HepG2 (cell line): ENCODE results near the gene APOC4. TPM values are rescaled to one million over a fixed set of nuclear protein-coding genes. Genes with fewer than 3 reads are reported as not detected.

ENCODE experiments used
- ARNT2 ChIP-seq: sonication (generic); formaldehyde crosslinking; IDR thresholded peaks from 2 replicates; pipeline ENCODE4 v1.8.0; 2022; ENCODE audit warnings: mild to moderate bottlenecking, low read depth, missing genetic modification reagents, moderate library complexity
- BHLHE40 ChIP-seq: IDR thresholded peaks from 2 replicates; pipeline ENCODE4 v1.6.1; 2011; ENCODE audit warnings: low read length, improper control_type of control experiment
- ETV5 ChIP-seq: IDR thresholded peaks from 2 replicates; pipeline ENCODE4 v1.6.1; 2018; ENCODE audit warnings: missing biosample characterization, missing genetic modification reagents, inconsistent platforms, borderline replicate concordance
- FOXP1 ChIP-seq, 2 experiments: fragments of 450-650 bp in 1 of 2; IDR thresholded peaks; 2 replicates each; pipeline ENCODE4 v1.6.1; 2017 to 2018; ENCODE audit warnings: antibody characterized with exemption in 1 of 2
- HOXD1 ChIP-seq: sonication (generic); formaldehyde crosslinking; IDR thresholded peaks from 2 replicates; pipeline ENCODE4 v1.5.0; 2020; ENCODE audit warnings: missing genetic modification reagents
- MZF1 ChIP-seq: sonication (generic); formaldehyde crosslinking; IDR thresholded peaks from 2 replicates; pipeline ENCODE4 v1.8.1; 2023; ENCODE audit warnings: mild to moderate bottlenecking, missing genetic modification reagents, borderline replicate concordance
- NCOA1 ChIP-seq: sonication (generic); formaldehyde crosslinking; IDR thresholded peaks from 2 replicates; pipeline ENCODE4 v1.9.0; 2021; ENCODE audit warnings: missing genetic modification reagents
- PHF20 ChIP-seq: sonication (generic); formaldehyde crosslinking; IDR thresholded peaks from 2 replicates; pipeline ENCODE4 v1.5.0; 2020; ENCODE audit warnings: mild to moderate bottlenecking, missing genetic modification reagents
- SIN3A ChIP-seq: IDR thresholded peaks from 2 replicates; pipeline ENCODE4 v1.6.1; 2011; ENCODE audit warnings: low read depth, mild to moderate bottlenecking, control low read depth, low read length, borderline replicate concordance
- SKI ChIP-seq: fragments of 450-650 bp; IDR thresholded peaks from one replicate; pipeline ENCODE4 v1.6.1; 2018; ENCODE audit warnings: mild to moderate bottlenecking; ENCODE audit not compliant: partially characterized antibody
- SP4 ChIP-seq: sonication (generic); formaldehyde crosslinking; IDR thresholded peaks from 2 replicates; pipeline ENCODE4 v1.8.1; 2023; ENCODE audit warnings: mild to moderate bottlenecking, missing genetic modification reagents
- SPEN ChIP-seq: sonication (generic); formaldehyde crosslinking; IDR thresholded peaks from 2 replicates; pipeline ENCODE4 v1.5.1; 2020; ENCODE audit warnings: low read depth, mild to moderate bottlenecking, missing genetic modification reagents
- TBL1XR1 ChIP-seq: fragments of 150-350 bp; IDR thresholded peaks from 2 replicates; pipeline ENCODE4 v1.6.1; 2014; ENCODE audit warnings: borderline replicate concordance, low read length; ENCODE audit not compliant: partially characterized antibody
- ZFP36L2 ChIP-seq: sonication (generic); formaldehyde crosslinking; IDR thresholded peaks from 2 replicates; pipeline ENCODE4 v1.4.0; 2020; ENCODE audit warnings: missing genetic modification reagents
- ZFX ChIP-seq: sonication (generic); formaldehyde crosslinking; IDR thresholded peaks from 2 replicates; pipeline ENCODE4 v1.4.0; 2020; ENCODE audit warnings: mild to moderate bottlenecking, low read depth, missing genetic modification reagents, moderate library complexity
- ZNF136 ChIP-seq: sonication (generic); formaldehyde crosslinking; IDR thresholded peaks from 2 replicates; pipeline ENCODE4 v1.8.1; 2022; ENCODE audit warnings: low read depth, mild to moderate bottlenecking, moderate library complexity, missing genetic modification reagents
- ZNF589 ChIP-seq: sonication (generic); formaldehyde crosslinking; conservative IDR thresholded peaks from 2 replicates; pipeline ENCODE4 v1.8.0; 2022; ENCODE audit warnings: mild to moderate bottlenecking, moderate library complexity, missing genetic modification reagents
- ZNF709 ChIP-seq: sonication (generic); formaldehyde crosslinking; IDR thresholded peaks from 2 replicates; pipeline ENCODE4 v1.5.0; 2020; ENCODE audit warnings: mild to moderate bottlenecking, missing genetic modification reagents
- ZNF850 ChIP-seq: sonication (generic); formaldehyde crosslinking; conservative IDR thresholded peaks from 2 replicates; pipeline ENCODE4 v1.9.0; 2021; ENCODE audit warnings: mild to moderate bottlenecking, missing genetic modification reagents
- polyA plus RNA-seq, 8 experiments: library from polyadenylated mRNA; depleted of rRNA in 3 of 8; stranded (reverse) in 7 of 8; unstranded in 1 of 8; fragments of >200 nt; fragmentation: Illumina TruSeq in 4 of 8; extraction: Trizol in 4 of 8; gene quantifications; 2 replicates each; pipeline versions ENCODE4 v1.2.1 to v1.2.3, GENCODE V29; 2011 to 2016; ENCODE audit warnings: low read depth in 4 of 8, missing spikeins in 1 of 8, mixed read lengths in 1 of 8; ENCODE audit not compliant: insufficient read depth in 1 of 8
- total RNA-seq, 5 experiments: library from RNA; depleted of rRNA; stranded (reverse); fragments of >200 nt; fragmentation: Illumina TruSeq; extraction: Trizol; gene quantifications; 2 replicates each; pipeline ENCODE4 v1.2.3, GENCODE V29; 2016; ENCODE audit warnings: low read depth in 1 of 5
- TF ChIP-seq, protein P1 (sequence below): sonication (generic); formaldehyde crosslinking; IDR thresholded peaks from 2 replicates; pipeline ENCODE4 v1.4.0; 2020; ENCODE audit warnings: missing genetic modification reagents, borderline replicate concordance
- TF ChIP-seq, protein P2 (sequence below): sonication (generic); formaldehyde crosslinking; IDR thresholded peaks from 2 replicates; pipeline ENCODE4 v1.4.0; 2020; ENCODE audit warnings: mild to moderate bottlenecking, low read depth, missing genetic modification reagents
- TF ChIP-seq, protein P3 (sequence below): sonication (generic); formaldehyde crosslinking; IDR thresholded peaks from 2 replicates; pipeline ENCODE4 v1.9.0; 2021; ENCODE audit warnings: missing genetic modification reagents, borderline replicate concordance
- TF ChIP-seq, protein P4 (sequence below): sonication (generic); formaldehyde crosslinking; IDR thresholded peaks from 2 replicates; pipeline ENCODE4 v1.4.0; 2020; ENCODE audit warnings: missing genetic modification reagents

The APOC4 gene
- total and polyA plus RNA-seq, 2 of the 13 experiments (the other 11 are each of a cell fraction or from before 2014, with no cell fraction given): 0.46 TPM; not detected in 1

DNA sequence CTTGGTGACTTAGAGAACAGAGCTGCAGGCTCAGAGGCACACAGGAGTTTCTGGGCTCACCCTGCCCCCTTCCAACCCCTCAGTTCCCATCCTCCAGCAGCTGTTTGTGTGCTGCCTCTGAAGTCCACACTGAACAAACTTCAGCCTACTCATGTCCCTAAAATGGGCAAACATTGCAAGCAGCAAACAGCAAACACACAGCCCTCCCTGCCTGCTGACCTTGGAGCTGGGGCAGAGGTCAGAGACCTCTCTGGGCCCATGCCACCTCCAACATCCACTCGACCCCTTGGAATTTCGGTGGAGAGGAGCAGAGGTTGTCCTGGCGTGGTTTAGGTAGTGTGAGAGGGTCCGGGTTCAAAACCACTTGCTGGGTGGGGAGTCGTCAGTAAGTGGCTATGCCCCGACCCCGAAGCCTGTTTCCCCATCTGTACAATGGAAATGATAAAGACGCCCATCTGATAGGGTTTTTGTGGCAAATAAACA lies 17.8 kb upstream of the APOC4 start (continued):
- TF ChIP-seq BHLHE40: peak; percentile 57
- peak; percentile 95 for TF ChIP-seq SKI
- TF ChIP-seq ZNF709 (CRISPR knock-in tag): no peak; the same call in 1 of the 2 replicates
- TF ChIP-seq NCOA1 (CRISPR knock-in tag): peak; percentile 100
- TF ChIP-seq, protein P1, sequence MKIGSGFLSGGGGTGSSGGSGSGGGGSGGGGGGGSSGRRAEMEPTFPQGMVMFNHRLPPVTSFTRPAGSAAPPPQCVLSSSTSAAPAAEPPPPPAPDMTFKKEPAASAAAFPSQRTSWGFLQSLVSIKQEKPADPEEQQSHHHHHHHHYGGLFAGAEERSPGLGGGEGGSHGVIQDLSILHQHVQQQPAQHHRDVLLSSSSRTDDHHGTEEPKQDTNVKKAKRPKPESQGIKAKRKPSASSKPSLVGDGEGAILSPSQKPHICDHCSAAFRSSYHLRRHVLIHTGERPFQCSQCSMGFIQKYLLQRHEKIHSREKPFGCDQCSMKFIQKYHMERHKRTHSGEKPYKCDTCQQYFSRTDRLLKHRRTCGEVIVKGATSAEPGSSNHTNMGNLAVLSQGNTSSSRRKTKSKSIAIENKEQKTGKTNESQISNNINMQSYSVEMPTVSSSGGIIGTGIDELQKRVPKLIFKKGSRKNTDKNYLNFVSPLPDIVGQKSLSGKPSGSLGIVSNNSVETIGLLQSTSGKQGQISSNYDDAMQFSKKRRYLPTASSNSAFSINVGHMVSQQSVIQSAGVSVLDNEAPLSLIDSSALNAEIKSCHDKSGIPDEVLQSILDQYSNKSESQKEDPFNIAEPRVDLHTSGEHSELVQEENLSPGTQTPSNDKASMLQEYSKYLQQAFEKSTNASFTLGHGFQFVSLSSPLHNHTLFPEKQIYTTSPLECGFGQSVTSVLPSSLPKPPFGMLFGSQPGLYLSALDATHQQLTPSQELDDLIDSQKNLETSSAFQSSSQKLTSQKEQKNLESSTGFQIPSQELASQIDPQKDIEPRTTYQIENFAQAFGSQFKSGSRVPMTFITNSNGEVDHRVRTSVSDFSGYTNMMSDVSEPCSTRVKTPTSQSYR (CRISPR knock-in tag): peak; percentile 99
- TF ChIP-seq, protein P2, sequence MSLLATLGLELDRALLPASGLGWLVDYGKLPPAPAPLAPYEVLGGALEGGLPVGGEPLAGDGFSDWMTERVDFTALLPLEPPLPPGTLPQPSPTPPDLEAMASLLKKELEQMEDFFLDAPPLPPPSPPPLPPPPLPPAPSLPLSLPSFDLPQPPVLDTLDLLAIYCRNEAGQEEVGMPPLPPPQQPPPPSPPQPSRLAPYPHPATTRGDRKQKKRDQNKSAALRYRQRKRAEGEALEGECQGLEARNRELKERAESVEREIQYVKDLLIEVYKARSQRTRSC (CRISPR knock-in tag): no peak
- peak; percentile 60; the same call in 1 of the 2 replicates for TF ChIP-seq HOXD1 (CRISPR knock-in tag)
- peak; percentile 41; the same call in 1 of the 2 replicates for TF ChIP-seq ZNF136 (CRISPR knock-in tag)
- TF ChIP-seq MZF1 (CRISPR knock-in tag): no peak
- no peak for TF ChIP-seq ZNF850 (CRISPR knock-in tag)
- peak; percentile 97 for TF ChIP-seq TBL1XR1
- TF ChIP-seq, protein P3, sequence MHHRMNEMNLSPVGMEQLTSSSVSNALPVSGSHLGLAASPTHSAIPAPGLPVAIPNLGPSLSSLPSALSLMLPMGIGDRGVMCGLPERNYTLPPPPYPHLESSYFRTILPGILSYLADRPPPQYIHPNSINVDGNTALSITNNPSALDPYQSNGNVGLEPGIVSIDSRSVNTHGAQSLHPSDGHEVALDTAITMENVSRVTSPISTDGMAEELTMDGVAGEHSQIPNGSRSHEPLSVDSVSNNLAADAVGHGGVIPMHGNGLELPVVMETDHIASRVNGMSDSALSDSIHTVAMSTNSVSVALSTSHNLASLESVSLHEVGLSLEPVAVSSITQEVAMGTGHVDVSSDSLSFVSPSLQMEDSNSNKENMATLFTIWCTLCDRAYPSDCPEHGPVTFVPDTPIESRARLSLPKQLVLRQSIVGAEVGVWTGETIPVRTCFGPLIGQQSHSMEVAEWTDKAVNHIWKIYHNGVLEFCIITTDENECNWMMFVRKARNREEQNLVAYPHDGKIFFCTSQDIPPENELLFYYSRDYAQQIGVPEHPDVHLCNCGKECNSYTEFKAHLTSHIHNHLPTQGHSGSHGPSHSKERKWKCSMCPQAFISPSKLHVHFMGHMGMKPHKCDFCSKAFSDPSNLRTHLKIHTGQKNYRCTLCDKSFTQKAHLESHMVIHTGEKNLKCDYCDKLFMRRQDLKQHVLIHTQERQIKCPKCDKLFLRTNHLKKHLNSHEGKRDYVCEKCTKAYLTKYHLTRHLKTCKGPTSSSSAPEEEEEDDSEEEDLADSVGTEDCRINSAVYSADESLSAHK (CRISPR knock-in tag): no peak
- no peak for TF ChIP-seq SP4 (CRISPR knock-in tag)
- TF ChIP-seq ARNT2 (CRISPR knock-in tag): 0 out of 2 replicates have a peak, but pooled peaks have one; percentile 59
- peak; percentile 91 for TF ChIP-seq ETV5 (CRISPR knock-in tag)
- TF ChIP-seq ZNF589 (CRISPR knock-in tag): no peak
- peak; percentile 90 for TF ChIP-seq SPEN
- TF ChIP-seq, protein P4, sequence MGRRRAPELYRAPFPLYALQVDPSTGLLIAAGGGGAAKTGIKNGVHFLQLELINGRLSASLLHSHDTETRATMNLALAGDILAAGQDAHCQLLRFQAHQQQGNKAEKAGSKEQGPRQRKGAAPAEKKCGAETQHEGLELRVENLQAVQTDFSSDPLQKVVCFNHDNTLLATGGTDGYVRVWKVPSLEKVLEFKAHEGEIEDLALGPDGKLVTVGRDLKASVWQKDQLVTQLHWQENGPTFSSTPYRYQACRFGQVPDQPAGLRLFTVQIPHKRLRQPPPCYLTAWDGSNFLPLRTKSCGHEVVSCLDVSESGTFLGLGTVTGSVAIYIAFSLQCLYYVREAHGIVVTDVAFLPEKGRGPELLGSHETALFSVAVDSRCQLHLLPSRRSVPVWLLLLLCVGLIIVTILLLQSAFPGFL (CRISPR knock-in tag): no peak
- TF ChIP-seq FOXP1 (IDR thresholded peaks at IDR 0.05): 0 out of 2 replicates have a peak, but pooled peaks have one; percentile 42
- TF ChIP-seq FOXP1 (CRISPR knock-in tag; IDR thresholded peaks at IDR 0.05): peak; percentile 99
- TF ChIP-seq PHF20 (CRISPR knock-in tag): no peak
- no peak for TF ChIP-seq ZFP36L2 (CRISPR knock-in tag)
- peak; percentile 80 for TF ChIP-seq ZFX
- TF ChIP-seq SIN3A: peak; percentile 69; the same call in 1 of the 2 replicates
